Stimulated activated CD8-positive, alpha-beta memory T cell treated with anti-CD3 and anti-CD28 coated beads, Interleukin-15, amount 100 ng/mL, for 48 hours (primary cell): ENCODE measurements around the gene SCGB2B2.
"Not testable (repeated sequence)": the region's sequence is repeated elsewhere in the genome, so short reads cannot be mapped to it uniquely, and the experiment has no call there.

Experiments used
- DNase-seq, 2 donors: peaks; one replicate each; pipeline ENCODE4 v3.0.0-alpha.2; 2020; ENCODE audit warnings: low read depth in 2 of 2

SCGB2B2 gene, protein sequence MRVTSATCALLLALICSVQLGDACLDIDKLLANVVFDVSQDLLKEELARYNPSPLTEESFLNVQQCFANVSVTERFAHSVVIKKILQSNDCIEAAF

DNA sequence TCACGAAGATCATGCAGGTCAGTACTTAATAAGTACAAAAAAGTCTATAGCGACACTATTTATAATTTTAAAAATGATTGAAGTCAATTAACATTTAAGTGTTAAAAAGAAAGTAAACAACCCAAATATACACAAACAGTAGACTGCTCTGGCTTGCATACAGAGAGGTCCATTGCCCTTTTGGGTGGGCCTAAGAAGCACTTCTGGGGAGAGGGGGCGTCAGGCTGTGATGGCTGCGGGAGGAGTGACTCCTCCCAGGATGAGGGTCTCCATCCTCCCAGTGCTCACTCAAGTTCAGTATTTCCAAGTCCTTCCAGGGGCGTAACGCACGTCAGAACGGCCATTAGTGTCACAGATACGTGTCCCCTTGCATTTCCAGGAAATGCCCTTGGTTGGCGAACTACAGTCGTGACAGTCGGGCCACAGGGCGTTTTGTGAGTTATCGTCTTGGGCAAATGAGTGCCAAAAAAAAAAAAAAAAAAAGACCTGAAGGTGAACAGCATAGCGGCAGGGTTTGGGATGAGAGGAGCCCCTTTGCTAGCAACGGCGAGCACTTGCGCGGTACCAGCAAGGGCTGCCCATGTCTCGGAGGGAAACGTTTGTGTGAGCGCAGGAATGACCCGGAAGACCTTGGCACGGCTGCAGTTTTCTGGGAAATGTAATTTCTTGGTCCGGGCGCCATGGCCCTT, at the start of gene SCGB2B2:
Gene SCGB2B2 (minus strand): TSS at position 463 of the 689 bp plus-strand sequence. CDS start 82,596 bp downstream, outside the sequence.
- DNase-seq = peak; percentile 49 to 66

DNA sequence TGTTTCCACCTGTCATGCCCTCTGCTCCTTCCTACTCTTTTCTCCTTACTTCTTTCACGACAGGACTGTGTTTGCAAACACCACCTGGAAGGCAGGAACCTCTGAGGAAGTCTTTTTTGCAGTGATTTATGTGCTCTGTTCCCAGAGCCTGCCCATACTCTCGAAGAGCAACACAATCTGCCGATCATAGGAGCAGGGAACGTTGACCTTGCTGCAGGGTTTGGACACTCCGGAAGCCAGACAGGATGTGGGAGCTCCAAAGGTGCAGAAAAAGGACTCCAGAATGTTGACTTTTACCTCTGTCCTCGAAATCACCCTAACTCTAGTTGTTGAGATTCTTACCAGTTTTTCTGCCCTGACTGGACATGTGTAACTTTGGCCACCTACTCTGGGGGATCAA, 48.4 kb upstream of the SCGB2B2 start:
- no peak for DNase-seq

DNA sequence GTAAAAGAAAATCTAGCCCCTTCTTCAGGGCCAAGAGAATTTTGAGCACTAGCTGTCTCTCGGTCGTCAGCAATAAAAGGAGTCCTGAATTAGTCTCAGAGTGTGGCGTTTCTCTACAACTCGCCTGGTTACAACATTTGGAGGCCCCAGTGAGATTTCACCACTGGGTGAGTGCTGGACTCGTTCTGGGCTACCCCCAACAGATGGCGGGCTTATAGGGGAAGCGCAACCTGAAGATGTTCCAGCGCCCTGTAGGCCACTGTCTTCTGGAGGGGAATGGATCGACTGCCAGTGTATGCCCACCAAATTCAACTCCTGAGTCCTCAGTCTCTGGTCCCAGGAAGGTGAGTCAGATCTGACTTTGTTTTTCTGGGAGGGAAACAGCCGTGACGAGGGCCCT, 45.4 kb upstream of the SCGB2B2 start:
- DNase-seq = no peak

DNA sequence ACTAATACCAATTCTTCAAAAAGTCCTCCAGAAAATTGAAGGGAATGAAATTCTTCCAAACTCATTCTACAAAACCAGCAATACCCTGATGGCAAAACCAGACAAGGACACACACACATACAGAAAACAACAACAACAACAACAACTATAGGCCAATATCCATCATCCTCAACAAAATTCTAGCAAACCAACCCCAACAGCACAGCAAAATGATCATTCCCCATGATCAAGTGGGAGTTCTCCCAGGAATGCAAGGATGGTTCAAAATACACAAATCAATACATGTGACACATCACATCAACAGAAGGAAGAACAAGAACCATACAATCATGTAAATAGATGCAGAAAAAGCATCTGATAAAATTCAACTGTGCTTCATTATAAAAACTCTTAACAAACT, 38.4 kb upstream of the SCGB2B2 start:
- no peak for DNase-seq

DNA sequence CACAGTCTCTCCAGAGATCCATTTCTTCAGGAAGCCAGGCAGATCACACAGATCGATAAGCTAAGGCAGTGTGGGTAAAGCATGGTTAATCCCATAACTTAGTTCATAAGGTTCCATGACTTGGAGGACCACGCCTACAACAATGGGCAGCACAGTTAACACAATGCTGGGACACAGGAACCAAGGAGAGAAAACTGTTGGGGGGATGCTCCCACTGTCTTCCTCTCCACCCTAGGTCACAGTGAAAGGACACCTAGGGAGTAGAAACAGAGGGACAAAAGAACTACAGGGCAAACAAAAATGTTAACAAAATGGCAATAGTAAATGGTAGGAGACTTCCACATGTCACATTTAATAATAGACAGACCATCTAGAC, 36.3 kb upstream of the SCGB2B2 start:
- no peak for DNase-seq

DNA sequence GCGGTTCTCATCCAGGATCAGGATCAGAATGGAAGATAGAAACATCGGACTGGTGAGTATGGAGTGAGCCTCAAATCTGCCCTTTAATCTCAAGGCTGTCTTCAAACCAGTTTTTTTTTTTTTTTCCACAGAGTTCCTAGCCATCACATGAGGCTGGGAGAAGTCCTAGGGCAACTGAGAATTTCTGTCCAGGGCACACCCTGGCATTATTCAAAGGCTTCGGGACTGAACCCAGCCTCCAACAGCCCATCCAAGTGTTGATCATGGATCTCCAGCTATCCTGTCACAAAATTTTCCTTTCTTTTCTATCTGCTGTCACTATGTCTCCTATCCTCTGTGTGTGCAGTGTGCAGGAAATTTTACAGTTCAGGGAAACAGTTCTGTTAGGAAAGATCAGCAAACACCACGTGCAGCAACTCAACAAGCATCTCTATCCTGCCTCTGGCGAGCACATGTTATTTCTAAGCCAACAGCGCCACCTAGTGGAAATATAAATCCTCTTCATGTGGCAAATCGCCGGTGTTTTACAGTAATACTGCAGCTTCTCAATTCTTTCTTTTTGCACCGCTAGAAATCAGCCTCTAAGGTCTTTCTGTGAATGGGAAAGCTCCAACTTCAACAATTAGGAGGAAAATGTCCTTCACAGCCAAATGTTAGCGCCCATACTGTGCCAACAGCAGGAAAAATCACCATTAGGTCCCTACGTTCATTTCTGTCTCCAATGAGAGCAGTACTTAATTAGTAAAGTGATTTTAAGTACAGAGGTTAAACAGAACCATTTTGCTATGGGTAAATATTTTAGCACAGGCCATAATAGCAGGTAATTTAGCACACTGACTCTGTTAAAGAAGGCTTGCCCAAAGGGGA, 35.7 kb upstream of the SCGB2B2 start:
- peak; percentile 2 to 14 for DNase-seq

DNA sequence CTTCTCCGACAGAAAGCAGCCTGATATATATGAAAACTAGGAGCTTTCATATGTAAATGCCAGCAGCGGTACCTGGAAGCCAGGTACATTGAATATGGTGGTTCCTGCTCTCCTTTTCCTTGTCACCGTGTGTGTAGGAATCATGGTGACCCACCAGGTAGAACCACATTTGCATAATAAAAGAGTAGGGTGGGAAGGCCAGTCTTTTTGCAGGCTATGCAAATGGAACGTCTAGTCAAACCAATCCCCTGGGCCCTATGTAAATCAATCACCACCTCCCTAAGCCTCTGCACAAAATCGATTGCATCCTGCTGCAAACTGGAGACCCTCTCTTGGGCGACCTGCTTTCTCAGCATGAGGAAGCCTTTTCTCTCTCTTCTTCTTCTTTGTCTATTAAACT, 34.9 kb upstream of the SCGB2B2 start:
- no peak for DNase-seq

DNA sequence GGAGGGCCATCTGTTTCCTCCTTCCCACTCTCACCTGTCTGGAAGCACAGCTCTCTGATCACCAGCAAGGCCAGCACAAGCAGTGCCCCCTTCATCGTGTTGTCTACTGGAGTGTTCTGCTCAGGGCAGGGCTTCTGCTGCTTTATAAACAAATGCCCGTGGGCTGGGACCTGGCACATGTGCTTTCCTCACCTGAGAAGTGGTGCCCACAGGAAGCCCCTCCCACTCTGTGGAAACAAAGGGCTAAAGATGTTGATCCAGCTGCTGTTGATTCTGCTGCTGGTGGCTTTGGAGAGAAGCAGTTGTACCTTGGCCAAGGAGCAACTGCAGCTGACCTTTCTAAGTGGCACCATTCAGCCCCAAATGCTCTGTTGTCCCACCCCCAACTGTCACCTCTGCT, 30.7 kb upstream of the SCGB2B2 start:
- no peak for DNase-seq

DNA sequence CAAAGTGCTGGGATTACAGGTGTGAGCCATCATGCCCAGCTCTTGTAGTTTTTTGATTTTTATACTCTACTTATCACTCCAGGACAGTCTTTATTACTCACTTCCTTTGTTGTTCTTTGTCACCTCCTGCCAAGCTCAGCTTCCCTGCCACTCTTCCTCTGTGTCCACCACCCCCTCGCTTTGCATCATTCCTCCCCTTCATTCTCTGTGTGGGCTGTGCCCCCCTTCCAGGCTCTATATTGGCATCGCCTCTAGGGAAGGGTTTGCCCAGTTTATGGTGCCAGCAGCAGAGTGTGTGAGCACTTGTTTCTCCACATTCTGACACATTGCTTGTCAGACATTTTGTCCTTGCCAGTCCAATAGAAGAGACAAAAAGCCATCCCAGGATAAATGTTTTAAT, 15.6 kb upstream of the SCGB2B2 start:
- no peak for DNase-seq

DNA sequence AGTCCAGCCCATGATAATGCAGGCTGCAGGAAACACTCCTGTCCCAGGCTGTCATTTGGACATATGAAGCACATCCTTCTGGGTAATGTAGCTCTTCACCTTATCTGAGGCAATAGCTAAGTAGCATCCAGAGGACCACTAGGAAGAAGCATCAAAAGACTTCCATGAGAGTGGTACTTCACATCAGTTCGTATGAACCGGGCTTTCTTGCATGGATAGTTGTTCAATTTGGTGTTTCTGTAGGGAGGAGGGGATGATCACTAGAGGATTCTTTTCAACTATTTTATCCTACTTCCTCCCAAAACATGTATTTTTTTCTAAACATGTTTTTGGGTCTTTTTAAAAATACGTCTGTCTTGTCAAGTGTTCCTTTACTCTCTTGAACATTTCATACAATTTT, 13.4 kb upstream of the SCGB2B2 start:
- no peak for DNase-seq

DNA sequence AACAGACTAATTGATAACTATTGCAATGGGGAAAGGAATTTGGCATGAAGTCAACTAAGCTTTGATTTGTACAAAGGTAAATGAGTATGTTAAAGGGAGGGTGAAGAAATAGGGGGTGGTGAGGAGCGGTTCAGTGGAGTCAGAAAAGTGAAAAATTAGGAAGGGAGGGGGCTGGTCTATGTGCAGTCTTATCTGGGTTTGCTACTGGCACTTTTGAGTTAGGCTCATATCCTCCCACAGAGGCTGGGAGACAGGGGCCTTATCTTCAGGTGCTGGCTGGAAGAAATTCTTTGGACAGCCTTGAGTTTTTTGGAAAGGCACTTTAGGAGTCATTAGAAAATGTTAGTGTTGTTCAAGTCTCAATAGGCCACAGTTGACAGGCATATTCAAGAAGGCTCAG, 11.6 kb upstream of the SCGB2B2 start:
- no peak for DNase-seq

DNA sequence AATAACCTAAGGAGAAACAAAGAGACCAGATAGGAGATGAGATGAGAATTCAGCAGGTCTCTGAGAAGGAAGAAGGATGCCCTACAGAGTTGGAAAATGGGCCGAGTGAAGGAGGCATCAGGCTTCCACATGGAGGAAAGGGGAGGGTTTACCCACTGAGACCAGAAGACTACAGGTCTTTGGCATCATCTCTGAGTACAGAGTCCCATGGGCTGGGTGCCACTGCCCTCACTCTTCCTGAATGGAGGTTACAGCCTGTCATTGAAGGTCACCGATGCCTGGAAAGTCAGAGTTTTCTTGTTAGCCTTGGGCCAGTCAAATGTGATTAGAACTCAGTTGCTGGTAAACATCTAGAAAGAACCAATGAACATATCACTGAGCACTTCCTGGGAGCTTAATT, 10.4 kb upstream of the SCGB2B2 start:
- DNase-seq = no peak

DNA sequence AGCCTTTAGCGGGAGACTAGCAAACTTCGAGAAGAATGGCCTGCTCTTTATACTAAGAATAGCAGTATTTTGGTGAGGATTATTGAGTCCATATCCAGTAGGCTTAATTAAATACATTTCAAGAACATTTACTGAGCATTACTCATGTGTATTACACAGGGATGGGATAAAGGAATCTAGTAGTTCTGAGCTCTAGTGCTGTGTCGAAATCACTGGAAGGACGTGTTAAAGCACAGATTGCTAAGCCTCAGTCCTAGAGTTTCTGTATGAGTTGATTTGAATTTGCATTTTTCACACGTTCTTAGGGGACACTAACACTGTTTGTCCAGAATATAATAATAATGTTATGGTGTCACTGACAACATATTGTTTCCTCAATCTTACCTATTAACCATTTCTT, 9.5 kb upstream of the SCGB2B2 start:
- DNase-seq = no peak

DNA sequence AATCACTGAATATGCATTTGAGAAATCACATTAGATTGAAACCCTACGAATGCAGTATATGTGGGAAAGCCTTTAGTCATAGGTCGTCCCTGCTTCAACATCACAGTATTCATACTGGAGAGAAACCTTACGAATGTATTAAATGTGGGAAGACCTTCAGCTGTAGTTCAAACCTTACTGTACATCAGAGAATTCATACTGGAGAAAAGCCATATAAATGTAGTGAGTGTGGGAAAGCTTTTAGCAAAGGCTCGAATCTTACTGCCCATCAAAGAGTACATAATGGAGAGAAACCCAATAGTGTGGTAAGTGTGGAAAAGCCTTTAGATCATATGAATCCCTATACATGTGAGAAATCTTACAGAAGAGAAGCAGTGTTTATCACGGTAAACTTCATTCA, 8.3 kb upstream of the SCGB2B2 start:
- DNase-seq = not testable (repeated sequence)

DNA sequence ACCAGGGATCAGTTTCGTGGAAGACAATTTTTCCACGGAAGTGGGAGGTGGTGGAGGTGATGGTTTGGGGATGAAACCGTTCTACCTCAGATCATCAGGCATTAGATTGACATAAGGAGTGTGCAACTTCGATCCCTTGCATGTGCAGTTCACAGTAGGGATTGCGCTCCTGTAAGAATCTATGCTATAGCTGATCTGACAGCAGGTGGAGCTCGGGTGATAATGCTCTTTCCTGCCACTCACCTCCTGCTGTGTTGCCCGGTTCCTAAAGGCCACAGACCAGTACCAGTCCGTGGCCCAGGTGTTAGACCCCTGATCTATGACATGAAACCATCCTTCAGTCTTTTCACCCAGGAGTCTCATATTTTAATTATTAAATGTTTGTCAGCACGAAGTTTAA, 4.5 kb upstream of the SCGB2B2 start:
- no peak for DNase-seq

DNA sequence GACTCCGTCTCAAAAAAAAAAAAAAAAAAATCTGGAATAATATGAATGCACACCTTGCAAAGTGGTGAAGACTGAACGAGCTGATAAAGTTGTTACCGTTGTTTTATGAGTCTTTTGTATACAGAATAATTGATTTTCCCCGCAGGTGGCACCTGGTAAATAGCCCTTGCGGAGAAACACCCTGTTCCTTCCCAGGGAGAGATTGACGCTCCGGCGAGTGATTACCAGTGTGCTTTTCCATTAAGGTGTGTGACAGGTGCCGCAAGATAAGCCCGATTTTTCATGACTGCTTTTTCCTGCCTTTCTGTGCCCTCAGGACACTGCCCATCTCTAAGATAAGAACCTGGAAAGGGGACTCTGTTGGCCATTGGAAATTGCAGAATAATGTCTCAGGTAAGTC, 1.5 kb upstream of the SCGB2B2 start:
- DNase-seq = no peak

DNA sequence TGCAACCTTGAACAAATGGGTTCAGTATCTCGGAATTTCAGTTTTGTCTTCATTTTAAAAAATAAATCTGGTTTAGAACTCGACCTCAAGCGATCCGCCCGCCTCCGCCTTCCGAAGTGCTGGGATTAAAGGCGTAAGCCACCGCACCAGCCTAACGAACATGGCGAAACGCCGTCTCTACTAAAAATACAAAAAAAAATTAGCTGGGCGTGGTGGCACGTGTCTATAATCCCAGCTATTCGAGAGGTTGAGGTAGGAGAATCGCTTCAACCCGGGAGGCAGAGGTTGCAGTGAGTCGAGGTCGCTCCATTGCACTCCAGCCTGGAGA, 1.1 kb upstream of the SCGB2B2 start:
- DNase-seq = no peak

DNA sequence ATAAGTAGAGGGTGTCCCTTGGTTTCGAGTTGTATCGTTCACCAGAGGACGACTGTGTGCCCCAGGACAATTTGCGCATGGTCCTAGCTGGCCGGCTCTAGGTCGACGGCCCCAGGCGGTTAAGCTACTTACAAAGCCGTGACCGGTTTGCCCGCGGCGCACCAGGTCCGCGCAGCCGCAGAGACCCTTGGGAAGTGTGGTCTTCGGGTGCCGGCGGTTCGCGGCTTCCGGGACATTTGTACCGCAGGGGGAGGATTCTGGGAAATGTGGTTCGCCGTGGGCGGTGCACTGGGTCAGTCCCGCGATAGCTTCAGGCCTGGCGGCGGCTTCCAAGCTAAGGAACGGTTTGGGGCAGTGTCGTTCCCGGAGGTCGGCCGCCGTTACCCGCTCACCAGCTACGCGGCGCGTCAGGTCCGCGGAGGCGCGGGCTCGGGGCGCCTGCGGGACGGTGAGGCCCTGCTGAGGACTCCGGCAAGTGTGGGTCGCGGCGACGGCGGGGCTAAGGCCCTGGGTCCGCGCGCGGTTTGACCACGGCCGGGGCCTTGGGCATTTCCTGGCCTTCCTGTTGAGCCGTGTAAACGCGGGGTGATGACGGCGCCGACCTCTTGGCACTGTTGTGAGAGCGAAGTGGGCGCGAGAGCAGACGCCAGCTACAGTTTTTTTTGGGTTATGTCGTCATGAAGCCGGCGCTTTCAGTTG, 576 bp upstream of the SCGB2B2 start, which contains the start of gene ZNF302:
Gene ZNF302 (plus strand): TSS at position 293 of the 699 bp plus-strand sequence. CDS start 1,127 bp downstream, outside the sequence.
- DNase-seq = peak; percentile 93 to 94

DNA sequence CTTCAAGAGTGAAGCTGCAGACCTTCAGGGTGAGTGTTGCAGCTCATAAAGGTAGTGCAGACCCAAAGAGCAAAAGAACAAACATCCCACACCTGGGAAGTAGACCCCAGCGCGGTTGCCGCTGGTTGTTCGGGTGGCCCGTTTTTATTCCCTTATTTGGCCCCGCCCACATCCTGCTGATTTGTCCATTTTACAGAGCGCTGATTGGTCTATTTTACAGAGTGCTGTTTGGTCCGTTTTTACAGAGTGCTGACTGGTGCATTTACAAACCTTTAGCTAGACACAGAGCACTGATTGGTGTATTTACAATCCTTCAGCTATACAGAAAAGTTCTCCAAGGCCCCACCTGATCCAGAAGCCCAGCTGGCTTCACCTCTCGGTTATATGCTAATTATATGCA, 1.0 kb downstream of the SCGB2B2 start:
- no peak for DNase-seq

DNA sequence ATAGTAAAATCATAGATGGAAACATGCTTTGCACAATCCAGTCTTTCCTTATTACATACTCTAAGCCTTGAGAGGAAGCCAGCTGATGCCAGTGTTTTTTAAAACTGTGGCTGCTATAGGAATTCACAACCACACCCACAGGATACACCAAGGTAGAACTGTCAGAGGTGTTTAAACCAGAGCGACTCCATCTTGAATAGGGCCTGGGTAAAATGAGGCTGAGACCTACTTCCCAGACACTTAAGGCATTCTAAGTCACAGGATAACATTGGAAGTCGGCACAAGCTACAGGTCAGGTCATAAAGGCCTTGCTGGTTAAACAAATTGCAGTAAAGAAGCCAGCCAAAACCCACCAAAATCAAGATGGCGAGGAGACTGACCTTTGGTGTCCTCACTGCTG, 1.7 kb downstream of the SCGB2B2 start:
- no peak for DNase-seq

DNA sequence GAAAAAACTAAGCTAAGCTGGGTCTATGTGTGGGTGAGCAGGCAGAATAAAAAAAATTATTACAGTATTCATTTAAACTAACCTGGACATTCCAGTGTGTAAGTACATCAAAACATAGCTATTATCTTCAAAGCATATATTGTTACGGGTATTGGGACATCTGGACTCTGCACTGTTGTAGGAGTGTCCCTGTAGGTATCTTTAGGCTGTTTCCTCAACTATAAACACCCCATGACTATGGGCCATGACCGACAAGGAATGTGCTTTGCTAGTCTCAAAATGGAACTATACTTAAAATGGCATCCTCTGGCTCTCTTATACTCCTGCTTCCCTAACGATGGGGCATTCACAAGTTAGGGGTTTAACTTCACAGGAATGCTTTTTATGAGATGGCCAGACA, 3.4 kb downstream of the SCGB2B2 start:
- no peak for DNase-seq

DNA sequence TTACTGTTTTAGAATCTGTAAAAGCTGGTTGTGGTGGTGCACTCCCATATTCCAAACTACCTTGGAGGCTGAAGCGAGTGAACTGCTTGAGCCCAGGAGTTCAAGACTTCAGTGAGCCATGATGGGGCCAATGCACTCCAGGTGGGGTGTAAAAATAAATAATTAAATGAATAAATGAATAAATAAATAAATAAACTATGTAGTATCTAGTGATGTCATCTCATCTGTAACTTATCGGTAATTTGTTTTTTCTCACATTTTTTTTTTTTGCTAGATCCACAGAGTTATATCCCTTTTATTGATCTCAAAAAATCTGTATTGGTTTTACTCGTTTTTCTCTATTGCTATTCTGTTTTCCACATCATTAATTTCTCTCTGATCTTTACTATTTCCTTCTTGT, 5.0 kb downstream of the SCGB2B2 start:
- no peak for DNase-seq

DNA sequence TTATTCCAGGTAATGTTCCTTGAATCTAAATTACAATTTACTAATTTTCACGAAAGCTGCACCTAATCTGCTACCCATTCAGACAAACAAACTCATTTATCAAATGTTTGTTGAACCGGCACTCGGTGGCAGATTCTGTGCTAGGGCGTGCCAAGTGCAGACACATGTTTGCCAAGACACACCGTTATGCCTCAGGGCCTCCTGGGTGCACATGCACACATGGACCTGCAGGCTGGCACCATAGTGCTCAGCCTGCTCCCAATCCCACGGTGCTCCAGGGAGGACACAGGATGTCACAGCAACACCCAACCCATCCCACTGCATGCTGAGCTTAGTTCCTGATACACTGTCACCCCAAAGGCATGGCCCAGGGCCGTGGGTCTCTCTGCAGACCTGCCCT, 7.7 kb downstream of the SCGB2B2 start:
- no peak for DNase-seq
